Right forelimb (tissue), 1 donor: ENCODE results near the gene CD3G.
A peak's percentile ranks its signal among the peaks of the same experiment; 100 is the strongest.

Experiments
- DNase-seq: peaks from one replicate; pipeline ENCODE4 v3.0.0-alpha.2; 2018

Gene CD3G

GRCh38 chr11:118328745-118329144 lies 15.4 kb upstream of the CD3G start:
- no peak for DNase-seq

GRCh38 chr11:118334745-118335144 lies 9.4 kb upstream of the CD3G start:
- no peak for DNase-seq

- no peak for DNase-seq
Measured at GRCh38 chr11:118338637-118339061, 5.5 kb upstream of the CD3G start.

- no peak for DNase-seq
Measured at GRCh38 chr11:118339281-118339961, 4.7 kb upstream of the CD3G start.

GRCh38 chr11:118340449-118340848 lies 3.7 kb upstream of the CD3G start:
- DNase-seq = no peak

- no peak for DNase-seq
Measured at GRCh38 chr11:118341261-118341660, 2.9 kb upstream of the CD3G start.

GRCh38 chr11:118341815-118342489 lies 2.2 kb upstream of the CD3G start:
- no peak for DNase-seq

- DNase-seq = no peak
Measured at GRCh38 chr11:118342503-118343161, 1.5 kb upstream of the CD3G start, which contains the start of gene CD3D. CD3D (minus strand) TSS chr11:118342705; CDS start chr11:118342607, 98 bp downstream.

GRCh38 chr11:118343248-118343647 lies 896 bp upstream of the CD3G start:
- no peak for DNase-seq

GRCh38 chr11:118349475-118349874 lies 5.3 kb downstream of the CD3G start:
- no peak for DNase-seq

GRCh38 chr11:118353084-118353710 lies 9.1 kb downstream of the CD3G start:
- DNase-seq = no peak

GRCh38 chr11:118358071-118358470 lies 13.9 kb downstream of the CD3G start:
- DNase-seq = no peak

- DNase-seq = peak; percentile 94
Measured at GRCh38 chr11:118359295-118359958, 15.3 kb downstream of the CD3G start, which contains the start of gene UBE4A. UBE4A (plus strand) TSS chr11:118359600; CDS start chr11:118365081, 5,481 bp downstream.

GRCh38 chr11:118364956-118365615 lies 20.9 kb downstream of the CD3G start:
- DNase-seq = no peak

- no peak for DNase-seq
Measured at GRCh38 chr11:118366287-118366686, 22.1 kb downstream of the CD3G start.

- DNase-seq = no peak
Measured at GRCh38 chr11:118370774-118371173, 26.6 kb downstream of the CD3G start.

- DNase-seq = no peak
Measured at GRCh38 chr11:118373263-118373662, 29.1 kb downstream of the CD3G start.

GRCh38 chr11:118373871-118374270 lies 29.7 kb downstream of the CD3G start:
- DNase-seq = no peak

- DNase-seq = no peak
Measured at GRCh38 chr11:118374729-118375128, 30.6 kb downstream of the CD3G start.

- DNase-seq = no peak
Measured at GRCh38 chr11:118375978-118376377, 31.8 kb downstream of the CD3G start.

- DNase-seq = no peak
Measured at GRCh38 chr11:118379497-118379896, 35.4 kb downstream of the CD3G start.

GRCh38 chr11:118380571-118380970 lies 36.4 kb downstream of the CD3G start:
- DNase-seq = no peak
